AML-193 (cell line): Measurements from ENCODE around the gene SEPTIN6.
"Not testable (repeated sequence)": the region's sequence is repeated elsewhere in the genome, so short reads cannot be mapped to it uniquely, and the experiment has no call there.

ENCODE experiments used
- DNase-seq, 2 experiments: peaks; one replicate each; lab custom pipeline; 2025; lab: John Stamatoyannopoulos, UW

The SEPTIN6 gene

GRCh38 chrX:119690921-119691716, 1.8 kb downstream of the SEPTIN6 start:
- DNase-seq, result no peak

- no peak for DNase-seq
These were observed 4.1 kb downstream of the SEPTIN6 start for GRCh38 chrX:119688911-119689321.

- DNase-seq, result no peak
These were observed 5.1 kb downstream of the SEPTIN6 start for GRCh38 chrX:119687661-119688413.

- no peak for DNase-seq
These were observed 6.8 kb downstream of the SEPTIN6 start for GRCh38 chrX:119686087-119686691.

GRCh38 chrX:119685225-119686066, 7.5 kb downstream of the SEPTIN6 start:
- peak; percentile 46 to 69 for DNase-seq

- DNase-seq, result no peak
These were observed 8.1 kb downstream of the SEPTIN6 start for GRCh38 chrX:119684916-119685224.

GRCh38 chrX:119684312-119684711, 8.7 kb downstream of the SEPTIN6 start:
- not testable (repeated sequence) for DNase-seq

- DNase-seq, result peak; percentile 23 to 33
These were observed 10.7 kb downstream of the SEPTIN6 start for GRCh38 chrX:119682019-119682989.

- no peak for DNase-seq
These were observed 15.3 kb downstream of the SEPTIN6 start for GRCh38 chrX:119677654-119677981.

GRCh38 chrX:119676949-119677653, 15.9 kb downstream of the SEPTIN6 start:
- no peak for DNase-seq

- no peak for DNase-seq
These were observed 19.6 kb downstream of the SEPTIN6 start for GRCh38 chrX:119673336-119673735.

GRCh38 chrX:119672426-119672825, 20.5 kb downstream of the SEPTIN6 start:
- DNase-seq, result no peak

- DNase-seq, result no peak
These were observed 23.4 kb downstream of the SEPTIN6 start for GRCh38 chrX:119669424-119670037.

GRCh38 chrX:119667111-119667878, 25.7 kb downstream of the SEPTIN6 start:
- no peak for DNase-seq

- DNase-seq, result not testable (repeated sequence)
These were observed 28.1 kb downstream of the SEPTIN6 start for GRCh38 chrX:119664877-119665276.

- no peak for DNase-seq
These were observed 31.5 kb downstream of the SEPTIN6 start for GRCh38 chrX:119661486-119661885.

- DNase-seq, result no peak
These were observed 33.4 kb downstream of the SEPTIN6 start for GRCh38 chrX:119659522-119659921.

GRCh38 chrX:119655125-119655524, 37.8 kb downstream of the SEPTIN6 start:
- no peak for DNase-seq

- no peak for DNase-seq
These were observed 38.8 kb downstream of the SEPTIN6 start for GRCh38 chrX:119654112-119654531.
